Activated T-cell treated with anti-CD3 and anti-CD28 coated beads for 48 hours (primary cell): ENCODE measurements around the gene HIPK2.
"Not testable (repeated sequence)": the region's sequence is repeated elsewhere in the genome, so short reads cannot be mapped to it uniquely, and the experiment has no call there.

Source experiments
- DNase-seq: peaks from one replicate; pipeline ENCODE4 v3.0.0-alpha.2; 2020; ENCODE audit warnings: low read depth

The HIPK2 gene

GRCh38 chr7:139620676-139621344 is 157.0 kb downstream of the HIPK2 start:
- peak; percentile 62 for DNase-seq

GRCh38 chr7:139619367-139619657 is 158.5 kb downstream of the HIPK2 start:
- no peak for DNase-seq

DNA sequence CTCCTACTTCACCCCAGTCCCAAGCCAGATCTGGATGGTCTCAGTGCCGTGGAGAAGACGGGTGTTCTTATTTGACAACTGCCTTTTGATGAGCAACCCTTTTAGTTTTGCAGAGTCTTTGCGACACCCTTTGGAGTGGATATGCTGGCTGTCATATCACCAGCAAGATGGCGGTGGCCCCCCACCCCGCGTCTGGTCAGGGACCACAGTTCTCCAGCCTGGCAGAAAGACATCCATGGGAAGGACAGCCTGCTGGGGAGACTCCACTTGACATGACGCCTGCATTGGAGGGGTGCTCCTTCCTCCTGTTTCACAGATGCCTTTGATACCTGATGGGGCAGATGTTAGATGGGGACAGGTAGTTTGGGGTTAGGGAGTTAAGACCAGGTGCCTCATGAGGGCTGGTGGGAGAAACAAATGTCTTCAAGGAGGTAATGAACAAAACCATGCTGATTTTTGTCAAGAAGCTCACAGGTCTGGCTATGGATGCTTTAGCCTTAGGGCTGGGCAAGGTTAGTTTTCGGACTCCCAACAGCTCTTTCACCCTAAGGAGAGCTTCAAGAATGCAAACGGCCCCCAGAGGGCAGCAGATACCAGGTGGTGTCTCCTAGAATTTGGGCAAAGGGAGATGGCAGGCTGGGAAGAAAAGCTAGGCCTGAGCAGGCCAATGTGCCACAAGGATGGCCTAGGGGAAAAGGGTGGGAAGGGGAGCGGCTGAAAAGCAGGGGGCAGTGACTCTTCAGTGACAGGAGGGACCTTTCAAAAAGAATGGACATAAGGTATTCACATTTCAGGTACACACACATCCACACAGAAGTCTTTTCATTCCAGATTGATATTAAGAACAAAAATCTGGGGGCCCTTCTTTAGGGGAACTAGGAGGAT is 159.1 kb downstream of the HIPK2 start:
- DNase-seq, result peak; percentile 20

DNA sequence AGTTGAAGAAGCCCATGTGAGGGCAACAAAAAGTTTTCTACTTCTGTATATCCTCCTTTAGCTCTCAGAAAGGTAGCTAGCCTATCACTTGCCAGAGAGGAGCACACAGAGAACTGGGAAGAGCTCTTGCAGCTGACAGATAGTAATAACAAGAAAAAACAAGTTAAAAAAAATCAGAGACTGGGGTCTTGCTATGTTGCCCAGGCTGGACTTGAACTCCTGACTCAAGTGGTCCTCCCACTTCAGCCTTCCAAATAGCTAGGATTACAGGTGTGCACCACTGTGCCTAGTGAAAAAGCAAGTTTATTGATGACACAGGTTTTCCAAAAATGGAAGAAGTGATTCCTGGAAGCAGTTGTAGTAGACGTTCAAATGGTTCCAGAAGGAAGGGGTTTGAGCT is 160.7 kb downstream of the HIPK2 start:
- no peak for DNase-seq

DNA sequence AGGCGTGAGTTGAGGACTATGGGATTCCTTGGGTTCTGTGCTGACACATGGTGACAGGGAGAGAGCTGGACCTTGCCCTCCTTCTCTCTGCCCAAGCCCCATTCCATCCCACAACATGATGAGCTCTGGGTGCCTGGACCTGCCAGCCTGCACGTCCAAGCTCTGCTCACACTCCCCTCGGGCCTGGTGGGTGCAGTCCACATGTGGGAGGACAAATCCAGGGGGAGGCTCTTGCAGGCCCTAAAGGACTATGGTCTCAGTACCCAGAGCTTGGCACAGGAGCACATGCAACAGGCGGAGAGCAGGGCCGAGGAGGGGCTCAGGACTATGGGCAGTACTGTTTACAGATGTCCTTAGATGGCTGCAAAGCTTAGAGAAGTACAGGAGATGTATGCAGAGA is 162.9 kb downstream of the HIPK2 start:
- no peak for DNase-seq

DNA sequence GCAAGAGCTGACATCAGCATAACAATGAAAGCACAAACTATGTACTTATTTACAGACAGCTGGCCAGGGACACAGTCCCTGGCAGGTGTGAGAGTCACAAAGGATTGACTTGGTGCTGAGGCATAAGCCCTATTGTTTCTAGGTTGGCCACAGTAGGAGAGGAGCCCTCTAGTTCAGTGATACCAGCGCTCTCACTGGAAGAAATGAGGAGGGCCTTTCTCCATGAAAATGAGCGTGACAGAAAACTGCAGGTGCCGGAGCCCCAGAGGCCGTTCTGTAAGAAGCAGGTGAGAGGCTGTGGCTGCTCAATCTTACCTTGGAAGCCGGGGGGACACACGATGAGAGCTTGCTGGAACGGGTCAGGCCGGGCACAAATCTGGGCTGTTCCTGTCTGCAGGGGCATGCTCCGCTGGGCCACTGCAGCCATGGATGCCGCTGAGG is 163.8 kb downstream of the HIPK2 start:
- no peak for DNase-seq

- DNase-seq, result not testable (repeated sequence)
Measured at GRCh38 chr7:139611556-139611955, 166.2 kb downstream of the HIPK2 start.

DNA sequence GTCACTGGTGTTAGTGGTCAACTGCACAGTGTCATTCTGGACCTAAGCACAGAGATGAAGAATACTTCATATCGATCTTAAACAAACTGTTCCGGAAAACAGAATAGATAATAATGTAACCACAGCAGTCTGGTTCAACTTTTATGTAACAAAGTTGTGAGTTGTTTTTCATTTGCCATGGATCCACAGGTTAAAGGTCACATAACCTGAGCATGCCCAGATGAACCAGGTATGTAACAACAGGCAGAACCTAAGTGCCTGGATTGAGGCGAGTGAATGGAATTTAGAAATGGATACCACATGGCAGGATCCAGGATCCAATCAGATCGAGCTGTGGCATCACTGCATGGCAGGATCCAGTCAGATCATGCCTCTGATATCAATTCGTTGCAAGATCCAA is 167.2 kb downstream of the HIPK2 start:
- no peak for DNase-seq

GRCh38 chr7:139603896-139604295 is 173.9 kb downstream of the HIPK2 start:
- DNase-seq, result no peak

- DNase-seq, result no peak
Measured at GRCh38 chr7:139603282-139603681, 174.5 kb downstream of the HIPK2 start.

GRCh38 chr7:139602143-139602722 is 175.6 kb downstream of the HIPK2 start:
- no peak for DNase-seq

DNA sequence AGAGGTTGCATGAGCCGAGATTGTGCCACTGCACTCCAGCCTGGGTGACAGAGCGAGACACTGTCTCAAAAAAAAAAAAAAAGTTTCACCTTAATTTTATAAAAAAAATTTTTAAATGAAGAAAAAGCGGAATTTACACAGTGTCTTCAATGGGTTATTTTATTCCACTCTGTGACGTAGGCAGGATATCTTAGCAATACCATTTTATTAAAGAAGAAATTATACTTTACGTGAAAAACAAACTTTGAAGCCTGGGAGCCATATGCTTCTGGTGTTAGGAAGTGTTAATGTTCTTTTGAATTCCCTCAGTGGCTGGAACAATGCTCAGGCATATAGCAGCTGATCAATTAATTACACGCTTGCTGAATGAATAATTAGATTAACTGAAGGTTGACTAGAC is 176.6 kb downstream of the HIPK2 start:
- no peak for DNase-seq

GRCh38 chr7:139600306-139600705 is 177.5 kb downstream of the HIPK2 start:
- no peak for DNase-seq

GRCh38 chr7:139598642-139599041 is 179.2 kb downstream of the HIPK2 start:
- no peak for DNase-seq

DNA sequence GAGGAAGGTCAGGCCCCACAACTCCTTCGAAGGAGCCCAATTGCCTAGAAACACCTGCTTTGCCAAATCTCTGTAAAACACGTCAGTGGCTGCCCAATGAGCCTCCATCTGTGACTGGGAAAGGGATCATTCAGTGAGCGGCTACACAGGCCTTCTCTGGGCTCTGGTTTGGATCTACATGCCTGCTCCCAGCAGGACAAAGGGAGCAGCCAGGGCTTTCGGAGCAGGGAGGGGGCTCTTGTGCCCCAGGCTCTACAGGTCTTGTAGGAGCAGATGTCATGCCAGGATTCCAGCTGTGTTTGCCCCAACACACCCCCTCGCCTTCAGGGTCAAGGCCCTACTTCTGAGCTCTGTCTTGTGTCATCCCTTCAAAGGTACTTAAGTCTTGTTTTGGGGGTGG is 180.8 kb downstream of the HIPK2 start:
- no peak for DNase-seq

DNA sequence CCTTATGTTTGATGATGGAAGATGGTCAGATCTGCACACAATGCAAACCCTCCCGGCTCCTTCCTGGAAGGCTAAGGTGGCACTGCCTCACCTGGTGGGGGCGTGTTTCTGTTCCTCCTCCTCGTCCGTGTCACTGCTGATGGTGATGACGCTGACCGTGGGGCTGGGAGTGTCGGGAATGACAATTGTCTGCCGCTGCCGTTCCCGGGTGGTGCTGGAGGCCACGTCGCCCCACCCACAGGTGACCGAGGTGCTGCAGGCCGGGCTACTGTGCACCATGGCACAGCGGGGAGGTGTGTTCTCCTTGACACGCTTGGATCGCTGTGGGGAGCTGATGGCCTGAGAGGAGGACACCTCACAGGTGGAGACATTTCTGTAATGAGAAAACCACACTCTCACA is 181.2 kb downstream of the HIPK2 start:
- no peak for DNase-seq

GRCh38 chr7:139595806-139596205 is 182.0 kb downstream of the HIPK2 start:
- no peak for DNase-seq

DNA sequence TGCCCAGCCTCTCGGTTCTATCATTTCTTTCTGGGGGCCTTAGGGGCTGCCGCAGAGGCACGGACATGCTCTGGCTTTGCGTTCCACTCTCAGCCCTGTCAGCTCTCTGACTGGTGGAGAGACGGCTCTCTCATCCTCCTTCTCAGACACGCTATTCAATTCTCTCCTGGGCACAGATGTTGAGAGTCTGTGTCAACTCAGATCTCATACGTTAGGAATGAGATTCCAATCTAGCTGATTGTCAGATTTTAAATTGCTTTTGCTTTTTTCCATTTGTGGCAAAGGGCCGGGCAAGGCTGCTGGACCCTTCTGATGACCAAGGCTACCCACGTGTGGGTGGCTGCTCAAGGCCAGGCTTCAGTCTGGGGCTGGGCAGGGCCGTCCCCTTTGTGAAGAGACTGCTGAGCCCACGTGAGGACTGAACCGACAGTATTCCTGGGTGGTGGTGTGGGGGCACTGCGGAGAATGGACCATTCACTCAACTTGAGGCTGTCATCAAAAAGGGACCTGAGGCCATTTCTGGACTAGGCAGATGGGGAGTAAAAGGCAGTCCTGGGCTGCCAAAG is 182.8 kb downstream of the HIPK2 start:
- DNase-seq, result no peak

DNA sequence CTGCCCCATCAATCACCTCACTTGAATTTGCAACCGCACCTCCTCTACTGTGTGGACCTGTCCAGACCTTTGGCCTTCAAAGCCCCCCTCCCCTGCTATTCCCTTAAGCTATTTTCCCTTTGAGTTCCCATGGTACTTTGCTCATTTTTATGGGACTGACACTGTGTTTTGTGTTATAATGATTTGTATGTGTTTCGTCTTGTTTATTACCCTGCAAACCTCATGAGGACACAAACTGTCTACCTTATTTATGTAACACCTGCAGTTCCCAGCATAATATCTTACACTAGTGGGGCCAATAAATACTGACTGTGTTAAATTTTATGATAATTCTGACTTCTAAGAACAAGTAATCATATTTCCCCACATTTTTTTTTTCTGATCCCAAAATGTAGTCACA is 183.7 kb downstream of the HIPK2 start:
- no peak for DNase-seq

DNA sequence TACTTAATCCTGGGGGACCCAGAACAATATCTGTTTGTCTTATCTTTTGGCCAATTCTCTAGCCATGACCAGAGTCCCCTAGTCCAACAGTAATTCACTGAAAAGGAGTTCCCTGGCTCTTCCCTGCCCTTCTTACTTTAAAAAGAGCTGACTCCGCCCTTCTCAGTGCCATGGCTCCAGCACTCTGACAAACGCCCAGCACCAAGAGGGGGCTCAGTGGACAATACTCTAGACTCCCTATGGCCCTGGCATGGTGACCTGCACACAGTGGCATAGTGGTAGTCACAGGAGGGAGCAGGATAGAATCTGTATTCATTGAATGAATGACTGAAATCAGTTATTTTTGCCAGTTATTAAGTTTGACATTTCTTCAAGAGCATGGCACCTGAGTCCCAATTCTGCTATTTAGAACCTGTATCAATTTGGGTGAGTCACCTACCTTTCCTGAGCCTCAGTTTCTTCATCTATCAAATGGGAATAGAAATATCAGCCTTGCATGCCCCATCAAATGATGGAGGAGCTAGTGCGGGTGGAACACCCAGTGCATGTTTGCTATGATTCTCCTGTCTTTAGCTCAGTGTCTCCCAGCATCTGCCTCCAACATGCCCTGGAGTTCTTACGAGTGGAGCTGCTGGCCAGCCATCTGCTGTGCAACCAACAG is 184.9 kb downstream of the HIPK2 start:
- DNase-seq, result no peak

- DNase-seq, result no peak
Measured at GRCh38 chr7:139591550-139592195, 186.1 kb downstream of the HIPK2 start.

DNA sequence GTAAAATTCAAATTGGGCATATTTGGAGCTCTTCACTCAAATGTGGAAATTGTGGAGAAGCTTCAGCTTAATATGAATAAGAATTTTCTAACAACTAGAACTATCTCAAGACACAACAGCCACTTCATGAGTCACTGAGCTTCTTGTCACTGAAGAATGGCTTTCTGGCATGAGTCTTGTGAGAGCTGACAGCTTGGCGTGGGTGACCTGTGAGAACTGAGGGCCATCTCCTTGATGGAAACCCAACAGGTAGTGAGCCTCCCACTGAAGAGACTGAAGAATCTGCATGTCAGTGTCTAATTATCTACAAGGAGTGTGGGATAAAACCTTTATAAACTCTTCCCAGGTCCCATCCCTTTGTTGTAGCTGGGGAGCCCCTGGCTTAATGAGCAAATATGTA is 188.3 kb downstream of the HIPK2 start:
- DNase-seq, result no peak
